HK-2 (cell line): ENCODE data around the gene PRND.
"Not testable (repeated sequence)": the region's sequence is repeated elsewhere in the genome, so short reads cannot be mapped to it uniquely, and the experiment has no call there.

ENCODE experiments used
- DNase-seq: peaks from one replicate; pipeline ENCODE4 v3.0.0-alpha.2; 2018; ENCODE audit not compliant: unreplicated experiment

PRND gene

GRCh38 chr20:4737857-4738627, 16.3 kb downstream of the PRND start:
- no peak for DNase-seq

- DNase-seq = peak; percentile 57
These were observed 19.2 kb downstream of the PRND start for GRCh38 chr20:4740774-4741431.

- DNase-seq = no peak
These were observed 27.1 kb downstream of the PRND start for GRCh38 chr20:4748847-4749246.

- DNase-seq = no peak
These were observed 27.6 kb downstream of the PRND start for GRCh38 chr20:4749326-4749725.

GRCh38 chr20:4750381-4750780, 28.7 kb downstream of the PRND start:
- no peak for DNase-seq

- not testable (repeated sequence) for DNase-seq
These were observed 37.6 kb downstream of the PRND start for GRCh38 chr20:4759100-4759884.

- no peak for DNase-seq
These were observed 41.6 kb downstream of the PRND start for GRCh38 chr20:4763261-4763660.

- DNase-seq = no peak
These were observed 42.2 kb downstream of the PRND start for GRCh38 chr20:4763723-4764510.

GRCh38 chr20:4764805-4765204, 43.1 kb downstream of the PRND start:
- no peak for DNase-seq

- DNase-seq = no peak
These were observed 44.0 kb downstream of the PRND start for GRCh38 chr20:4765681-4766080.

- DNase-seq = no peak
These were observed 44.9 kb downstream of the PRND start for GRCh38 chr20:4766631-4767030.

- no peak for DNase-seq
These were observed 45.4 kb downstream of the PRND start for GRCh38 chr20:4767084-4767483.

- DNase-seq = no peak
These were observed 47.6 kb downstream of the PRND start for GRCh38 chr20:4769328-4769727.

GRCh38 chr20:4770026-4770425, 48.3 kb downstream of the PRND start:
- no peak for DNase-seq

GRCh38 chr20:4771004-4771403, 49.3 kb downstream of the PRND start:
- no peak for DNase-seq

GRCh38 chr20:4772132-4772531, 50.4 kb downstream of the PRND start:
- DNase-seq = no peak

GRCh38 chr20:4773014-4773413, 51.3 kb downstream of the PRND start:
- not testable (repeated sequence) for DNase-seq

GRCh38 chr20:4773736-4774135, 52.0 kb downstream of the PRND start:
- no peak for DNase-seq

- DNase-seq = no peak
These were observed 52.5 kb downstream of the PRND start for GRCh38 chr20:4774207-4774606.

GRCh38 chr20:4775322-4776078, 53.8 kb downstream of the PRND start:
- DNase-seq = no peak

- DNase-seq = no peak
These were observed 54.4 kb downstream of the PRND start for GRCh38 chr20:4776079-4776630.
